Vagina (tissue), 2 donors: ENCODE results near the gene GRIK3. TPM values are rescaled to one million over a fixed set of nuclear protein-coding genes. Genes with fewer than 3 reads are reported as not detected.

Source experiments
- DNase-seq, 2 donors: peaks; one replicate each; pipeline ENCODE4 v3.0.0-alpha.2; 2017; ENCODE audit errors: extremely low spot score in 2 of 2
- H3K27ac ChIP-seq: fragments of 200-600 bp; sonication (generic); one replicate; pipeline ENCODE4 v1.5.1; 2019
- H3K27me3 ChIP-seq: fragments of 200-600 bp; sonication (generic); one replicate; pipeline ENCODE4 v1.5.1; 2019
- H3K36me3 ChIP-seq, 2 donors: fragments of 200-600 bp; sonication (generic); one replicate each; pipeline ENCODE4 v1.5.1; 2017 to 2019
- H3K4me1 ChIP-seq: fragments of 200-600 bp; sonication (generic); one replicate; pipeline ENCODE4 v1.5.1; 2019
- H3K4me3 ChIP-seq, 2 donors: fragments of 200-600 bp; sonication (generic); 1 replicate in 1 of 2; 2 replicates in 1 of 2; pipeline ENCODE4 v1.5.1; 2016 to 2019
- H3K9me3 ChIP-seq: fragments of 200-600 bp; sonication (generic); one replicate; pipeline ENCODE4 v1.5.1; 2019
- POLR2A ChIP-seq, 2 donors: fragments of 450-650 bp; IDR thresholded peaks; one replicate each; pipeline ENCODE4 v1.6.1; 2017; ENCODE audit warnings: antibody characterized with exemption in 2 of 2, mild to moderate bottlenecking in 2 of 2, moderate library complexity in 2 of 2
- POLR2AphosphoS5 ChIP-seq, 2 donors: sonication (generic); formaldehyde crosslinking; IDR thresholded peaks; one replicate each; pipeline ENCODE4 v1.9.0; 2017; ENCODE audit warnings: antibody characterized with exemption in 2 of 2, mild to moderate bottlenecking in 2 of 2, low read depth in 1 of 2; ENCODE audit not compliant: insufficient read depth in 1 of 2
- intact Hi-C: fragments of 100-400 bp; cut with DNase I; formaldehyde crosslinking; loops from one replicate; pipeline ENCODE4 v1.15.1; 2023
- total RNA-seq: library from RNA; depleted of rRNA; stranded (reverse); fragments of >200 nt; gene quantifications from one replicate; pipeline ENCODE4 v1.2.3, GENCODE V29; 2016
- TF ChIP-seq, protein P1 (sequence below), 3 experiments: fragments of 450-650 bp in 2 of 3; fragments of 200-600 bp in 1 of 3; sonication (generic) in 1 of 3; IDR thresholded peaks; one replicate each; pipeline ENCODE4 v1.5.1; 2017 to 2019; ENCODE audit warnings: antibody characterized with exemption in 3 of 3, mild to moderate bottlenecking in 2 of 3, moderate library complexity in 2 of 3

GRIK3 gene
- total RNA-seq, 1 donor from 2014 or later, result 0.74 TPM

DNA sequence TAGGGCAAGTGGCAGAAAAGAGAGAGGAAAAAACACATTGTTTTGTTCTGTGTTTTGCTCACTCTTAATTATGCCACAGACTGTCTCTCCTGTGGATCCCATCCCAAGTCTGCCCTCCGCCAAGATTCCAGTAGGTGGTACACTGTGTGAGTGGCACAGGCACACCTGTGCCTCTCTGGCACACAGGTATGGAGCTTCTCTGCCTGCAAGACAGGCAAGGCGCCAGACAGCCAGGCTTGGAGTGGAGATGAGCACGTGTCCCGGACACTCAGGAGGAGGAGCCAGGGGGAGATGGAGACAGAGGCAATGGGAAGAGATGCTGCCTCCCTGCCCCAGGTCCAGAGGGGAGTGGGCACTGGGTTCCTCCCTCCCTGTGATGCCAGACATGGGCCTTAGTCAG is 6.5 kb upstream of the GRIK3 start:
- no peak for DNase-seq
- Histone ChIP-seq H3K4me3 (no peak overlapping the region), H3K9me3 (no peaks in the 10 kb centered on the region), H3K27me3 (no peaks in the 10 kb centered on the region), H3K36me3 (no peaks in the 10 kb centered on the region), H3K27ac (no peak overlapping the region), H3K4me1 (peaks cover 9% of the 10 kb centered on the region)
- TF ChIP-seq POLR2AphosphoS5 (IDR thresholded peaks at IDR 0.05; ENCODE audit: insufficient read depth in 1 of 2, low read depth in 1 of 2) (no peak), POLR2A (IDR thresholded peaks at IDR 0.05) (no peak)
- TF ChIP-seq, protein P1, sequence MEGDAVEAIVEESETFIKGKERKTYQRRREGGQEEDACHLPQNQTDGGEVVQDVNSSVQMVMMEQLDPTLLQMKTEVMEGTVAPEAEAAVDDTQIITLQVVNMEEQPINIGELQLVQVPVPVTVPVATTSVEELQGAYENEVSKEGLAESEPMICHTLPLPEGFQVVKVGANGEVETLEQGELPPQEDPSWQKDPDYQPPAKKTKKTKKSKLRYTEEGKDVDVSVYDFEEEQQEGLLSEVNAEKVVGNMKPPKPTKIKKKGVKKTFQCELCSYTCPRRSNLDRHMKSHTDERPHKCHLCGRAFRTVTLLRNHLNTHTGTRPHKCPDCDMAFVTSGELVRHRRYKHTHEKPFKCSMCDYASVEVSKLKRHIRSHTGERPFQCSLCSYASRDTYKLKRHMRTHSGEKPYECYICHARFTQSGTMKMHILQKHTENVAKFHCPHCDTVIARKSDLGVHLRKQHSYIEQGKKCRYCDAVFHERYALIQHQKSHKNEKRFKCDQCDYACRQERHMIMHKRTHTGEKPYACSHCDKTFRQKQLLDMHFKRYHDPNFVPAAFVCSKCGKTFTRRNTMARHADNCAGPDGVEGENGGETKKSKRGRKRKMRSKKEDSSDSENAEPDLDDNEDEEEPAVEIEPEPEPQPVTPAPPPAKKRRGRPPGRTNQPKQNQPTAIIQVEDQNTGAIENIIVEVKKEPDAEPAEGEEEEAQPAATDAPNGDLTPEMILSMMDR (IDR thresholded peaks at IDR 0.05), result no peak
- intact Hi-C loops, result no loop called here

DNA sequence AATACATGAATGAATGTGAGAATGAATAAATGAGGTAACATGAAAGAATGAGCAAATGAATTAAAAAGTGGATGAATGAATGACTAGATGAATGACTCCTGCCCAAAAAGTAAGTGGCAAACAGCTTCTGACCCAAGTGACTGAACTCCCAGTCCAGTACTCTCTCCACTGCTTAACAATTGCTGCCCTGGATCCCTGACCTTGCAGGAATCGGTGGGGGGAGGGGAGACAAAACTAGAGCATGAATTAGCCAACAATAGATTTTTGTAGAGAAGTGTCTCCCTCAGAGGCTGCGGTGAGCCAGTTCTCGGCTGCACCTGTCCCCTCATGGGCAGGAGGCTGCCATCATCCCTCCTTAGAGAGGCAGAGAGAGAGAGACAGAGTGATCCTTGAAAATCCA is 5.9 kb upstream of the GRIK3 start:
- Histone ChIP-seq H3K9me3 (no peaks in the 10 kb centered on the region), H3K27me3 (no peaks in the 10 kb centered on the region), H3K36me3 (no peaks in the 10 kb centered on the region), H3K27ac (no peak overlapping the region), H3K4me3 (no peak overlapping the region), H3K4me1 (peaks cover 9% of the 10 kb centered on the region)
- TF ChIP-seq POLR2A (IDR thresholded peaks at IDR 0.05) (no peak), POLR2AphosphoS5 (IDR thresholded peaks at IDR 0.05; ENCODE audit: insufficient read depth in 1 of 2, low read depth in 1 of 2) (no peak)
- TF ChIP-seq, protein P1 (IDR thresholded peaks at IDR 0.05), result no peak
- DNase-seq, result no peak
- intact Hi-C loops, result no loop called here

DNA sequence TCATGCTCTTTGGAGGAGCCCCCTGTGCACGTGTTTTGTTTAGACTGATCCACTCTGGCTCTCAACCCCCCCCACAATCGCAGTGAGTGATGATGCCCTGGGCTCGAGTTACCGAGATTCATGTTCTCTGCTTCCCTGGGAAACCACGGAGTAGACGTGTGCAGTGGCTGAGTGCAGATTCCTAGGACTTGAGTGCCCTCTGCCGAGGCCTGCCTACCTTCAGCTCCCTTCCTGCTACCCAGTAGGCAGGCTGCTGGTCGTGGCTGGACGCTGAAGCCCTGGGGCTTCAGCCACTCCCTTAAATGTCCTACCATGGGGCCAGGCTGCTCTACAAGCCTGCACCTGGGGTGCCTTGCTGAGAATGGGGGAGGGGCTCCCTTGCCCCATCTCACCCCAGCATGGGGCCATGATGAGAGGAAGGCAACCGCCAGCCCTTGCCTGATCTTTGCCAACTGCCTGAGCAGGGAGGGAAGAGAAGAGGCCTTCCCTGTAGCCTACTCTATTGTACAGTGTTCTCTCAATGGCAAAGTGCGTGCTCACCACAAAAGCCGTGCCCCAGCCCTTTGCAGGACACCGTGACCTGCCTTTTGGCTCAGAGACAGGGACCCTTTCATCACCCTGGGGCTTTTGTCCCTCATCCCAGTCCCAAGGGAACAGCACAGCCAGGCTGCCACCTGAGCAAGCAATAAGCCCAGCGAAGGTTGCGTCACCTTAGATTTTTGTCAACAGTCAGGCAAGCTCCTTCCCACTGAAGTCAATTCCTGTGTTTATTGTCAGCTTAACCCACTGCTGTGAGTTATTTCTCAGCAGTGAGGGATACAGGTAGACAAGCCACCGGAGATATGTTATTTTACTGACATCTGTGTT is 4.1 kb upstream of the GRIK3 start:
- Histone ChIP-seq H3K27ac (no peak overlapping the region), H3K27me3 (no peaks in the 10 kb centered on the region), H3K36me3 (no peaks in the 10 kb centered on the region), H3K4me1 (peaks cover 9% of the 10 kb centered on the region), H3K9me3 (no peaks in the 10 kb centered on the region), H3K4me3 (no peak overlapping the region)
- intact Hi-C loops, result no loop called here
- TF ChIP-seq, protein P1 (IDR thresholded peaks at IDR 0.05), result no peak
- TF ChIP-seq POLR2A (IDR thresholded peaks at IDR 0.05) (no peak), POLR2AphosphoS5 (IDR thresholded peaks at IDR 0.05; ENCODE audit: insufficient read depth in 1 of 2, low read depth in 1 of 2) (no peak)
- no peak for DNase-seq

- Histone ChIP-seq H3K27me3 (no peaks in the 10 kb centered on the region), H3K27ac (no peak overlapping the region)
Observed at GRCh38 chr1:37037690-37038089, 3.4 kb upstream of the GRIK3 start.

More at GRCh38 chr1:37037690-37038089, 3.4 kb upstream of the GRIK3 start:
- intact Hi-C loops, result no loop called here
- no peak for DNase-seq
- TF ChIP-seq, protein P1 (IDR thresholded peaks at IDR 0.05), result no peak
- TF ChIP-seq POLR2AphosphoS5 (IDR thresholded peaks at IDR 0.05; ENCODE audit: insufficient read depth in 1 of 2, low read depth in 1 of 2), result no peak
- no peak for TF ChIP-seq POLR2A (IDR thresholded peaks at IDR 0.05)
- Histone ChIP-seq H3K4me3 (no peak overlapping the region), H3K9me3 (no peaks in the 10 kb centered on the region), H3K4me1 (peaks cover 9% of the 10 kb centered on the region), H3K36me3 (no peaks in the 10 kb centered on the region)
